Activated T-helper 1 cell treated with Interleukin-2 at 50 U/mL for 16 hours (primary cell): Measurements from ENCODE around the gene VWC2.

Experiments
- DNase-seq: peaks from one replicate; pipeline ENCODE4 v3.0.0-alpha.2; 2020; ENCODE audit warnings: low read depth

Gene VWC2

GRCh38 chr7:49783446-49783845, 10.0 kb downstream of the VWC2 start:
- DNase-seq: no peak

- no peak for DNase-seq
Observed at GRCh38 chr7:49787980-49788379, 14.5 kb downstream of the VWC2 start.

GRCh38 chr7:49788455-49789059, 15.1 kb downstream of the VWC2 start:
- DNase-seq: no peak

GRCh38 chr7:49789736-49790135, 16.3 kb downstream of the VWC2 start:
- DNase-seq: no peak

GRCh38 chr7:49790209-49790608, 16.8 kb downstream of the VWC2 start:
- no peak for DNase-seq

GRCh38 chr7:49791088-49791741, 17.8 kb downstream of the VWC2 start:
- no peak for DNase-seq

- no peak for DNase-seq
Observed at GRCh38 chr7:49797987-49798660, 24.7 kb downstream of the VWC2 start.

- no peak for DNase-seq
Observed at GRCh38 chr7:49800031-49800430, 26.6 kb downstream of the VWC2 start.

GRCh38 chr7:49802600-49802999, 29.2 kb downstream of the VWC2 start:
- no peak for DNase-seq

- DNase-seq: no peak
Observed at GRCh38 chr7:49803812-49804211, 30.4 kb downstream of the VWC2 start.

GRCh38 chr7:49805371-49806007, 32.1 kb downstream of the VWC2 start:
- DNase-seq: no peak

GRCh38 chr7:49812534-49812933, 39.1 kb downstream of the VWC2 start:
- DNase-seq: no peak

GRCh38 chr7:49817279-49817678, 43.8 kb downstream of the VWC2 start:
- no peak for DNase-seq

GRCh38 chr7:49821181-49821580, 47.7 kb downstream of the VWC2 start:
- DNase-seq: no peak

- DNase-seq: no peak
Observed at GRCh38 chr7:49822856-49823255, 49.4 kb downstream of the VWC2 start.

- DNase-seq: no peak
Observed at GRCh38 chr7:49823566-49823965, 50.1 kb downstream of the VWC2 start.

- DNase-seq: no peak
Observed at GRCh38 chr7:49839863-49840645, 66.6 kb downstream of the VWC2 start.

- DNase-seq: no peak
Observed at GRCh38 chr7:49840751-49841405, 67.4 kb downstream of the VWC2 start.

- DNase-seq: no peak
Observed at GRCh38 chr7:49845626-49846025, 72.2 kb downstream of the VWC2 start.

GRCh38 chr7:49848211-49848841, 74.9 kb downstream of the VWC2 start:
- DNase-seq: no peak

- DNase-seq: no peak
Observed at GRCh38 chr7:49850921-49851613, 77.6 kb downstream of the VWC2 start.
